KMS-11 (cell line): ENCODE data around the gene RCCD1.

Experiments
- H2AFZ ChIP-seq: fragments of 200-600 bp; sonication (generic); 2 replicates; pipeline ENCODE4 v1.6.1; 2016; ENCODE audit warnings: antibody characterized with exemption, mixed run types, low read depth
- H3K27ac ChIP-seq: fragments of 200-600 bp; sonication (generic); 2 replicates; pipeline ENCODE4 v1.6.1; 2016; ENCODE audit warnings: mild to moderate bottlenecking, mixed run types
- H3K27me3 ChIP-seq: fragments of 200-600 bp; sonication (generic); 2 replicates; pipeline ENCODE4 v1.6.1; 2017; ENCODE audit warnings: mild to moderate bottlenecking, low read depth, mixed run types, moderate library complexity; ENCODE audit not compliant: insufficient read depth
- H3K36me3 ChIP-seq: fragments of 200-600 bp; sonication (generic); 2 replicates; pipeline ENCODE4 v1.6.1; 2017; ENCODE audit warnings: mild to moderate bottlenecking, mixed run types; ENCODE audit not compliant: insufficient read depth
- H3K4me1 ChIP-seq: fragments of 200-600 bp; sonication (generic); 2 replicates; pipeline ENCODE4 v1.6.1; 2016; ENCODE audit warnings: mild to moderate bottlenecking, low read depth, mixed run types; ENCODE audit not compliant: poor library complexity, severe bottlenecking
- H3K4me2 ChIP-seq: fragments of 200-600 bp; sonication (generic); 2 replicates; pipeline ENCODE4 v1.7.0; 2016; ENCODE audit warnings: mild to moderate bottlenecking, mixed run types
- H3K4me3 ChIP-seq: fragments of 200-600 bp; sonication (generic); IDR thresholded peaks from 2 replicates; pipeline ENCODE4 v1.6.1; 2017; ENCODE audit warnings: low read depth, low read length, mixed read lengths; ENCODE audit not compliant: insufficient read depth
- H3K79me2 ChIP-seq: fragments of 200-600 bp; sonication (generic); 2 replicates; pipeline ENCODE4 v1.6.1; 2016; ENCODE audit warnings: low read depth, mixed run types; ENCODE audit not compliant: insufficient read depth
- H3K9ac ChIP-seq: fragments of 200-600 bp; sonication (generic); 2 replicates; pipeline ENCODE4 v1.6.1; 2016; ENCODE audit warnings: mild to moderate bottlenecking, mixed run types
- H4K20me1 ChIP-seq: fragments of 200-600 bp; sonication (generic); 2 replicates; pipeline ENCODE4 v1.6.1; 2016; ENCODE audit warnings: mild to moderate bottlenecking, mixed run types; ENCODE audit not compliant: insufficient read depth
- CTCF ChIP-seq: fragments of 200-600 bp; sonication (generic); conservative IDR thresholded peaks from 2 replicates; pipeline ENCODE4 v1.6.1; 2017; ENCODE audit warnings: low read depth, mild to moderate bottlenecking, antibody characterized with exemption, low read length, moderate library complexity, mixed read lengths

RCCD1 gene

GRCh38 chr15:90954712-90955623 lies at the start of gene RCCD1:
Gene RCCD1 (plus strand): TSS chr15:90954884. CDS start chr15:90956735, 1,851 bp downstream.
- Histone ChIP-seq H3K4me1 (peaks cover 3% of the 10 kb centered on the region), H4K20me1 (no peaks in the 10 kb centered on the region)

GRCh38 chr15:90905306-90906180 lies 49.1 kb upstream of the RCCD1 start:
- H3K27me3 ChIP-seq, result no peaks in the 10 kb centered on the region
- no peak for TF ChIP-seq CTCF
- no peak overlapping the region for H3K27ac ChIP-seq
- H2AFZ ChIP-seq, result no peak overlapping the region
- no peaks in the 10 kb centered on the region for H3K36me3 ChIP-seq
- H3K9ac ChIP-seq, result no peak overlapping the region
- H3K4me2 ChIP-seq, result no peak overlapping the region
- peaks cover 7% of the 10 kb centered on the region; the same call in 1 of the 2 replicates for H3K79me2 ChIP-seq
- H3K4me3 ChIP-seq, result no peak overlapping the region
- peaks cover 16% of the 10 kb centered on the region for H3K4me1 ChIP-seq
- H4K20me1 ChIP-seq, result no peaks in the 10 kb centered on the region

More at GRCh38 chr15:90954712-90955623, at the start of gene RCCD1:
- Histone ChIP-seq H3K9ac (peak within 1 kb of the TSS; percentile 99), H3K27me3 (no peaks in the 10 kb centered on the region), H3K27ac (peak within 1 kb of the TSS; percentile 99), H3K79me2 (peaks cover 15% of the 10 kb centered on the region; the same call in 1 of the 2 replicates), H2AFZ (peak within 1 kb of the TSS; percentile 64), H3K4me3 (no peak within 1 kb of the TSS), H3K4me2 (peak within 1 kb of the TSS; percentile 94), H3K36me3 (no peaks in the 10 kb centered on the region)
- no peak for TF ChIP-seq CTCF

- TF ChIP-seq CTCF, result no peak
- Histone ChIP-seq H4K20me1 (no peaks in the 10 kb centered on the region), H3K4me2 (no peak overlapping the region), H3K27ac (no peak overlapping the region), H3K79me2 (peaks cover 7% of the 10 kb centered on the region; the same call in 1 of the 2 replicates), H3K4me1 (peaks cover 13% of the 10 kb centered on the region), H3K36me3 (no peaks in the 10 kb centered on the region), H3K9ac (no peak overlapping the region), H2AFZ (no peak overlapping the region), H3K27me3 (no peaks in the 10 kb centered on the region), H3K4me3 (no peak overlapping the region)
Observed at GRCh38 chr15:90906181-90906849, 48.4 kb upstream of the RCCD1 start.

- no peak for TF ChIP-seq CTCF
- Histone ChIP-seq H3K36me3 (no peaks in the 10 kb centered on the region), H4K20me1 (no peaks in the 10 kb centered on the region), H3K4me3 (no peak overlapping the region), H3K4me2 (no peak overlapping the region), H3K4me1 (peaks cover 6% of the 10 kb centered on the region), H3K79me2 (peaks cover 7% of the 10 kb centered on the region; the same call in 1 of the 2 replicates), H2AFZ (no peak overlapping the region), H3K9ac (no peak overlapping the region), H3K27ac (no peak overlapping the region), H3K27me3 (no peaks in the 10 kb centered on the region)
Observed at GRCh38 chr15:90907051-90907660, 47.5 kb upstream of the RCCD1 start.
